Endodermal cell (in vitro differentiated cells): ENCODE results near the gene BBX. TPM values are rescaled to one million over a fixed set of nuclear protein-coding genes. Genes with fewer than 3 reads are reported as not detected.

ENCODE experiments used
- DNase-seq: peaks from one replicate; pipeline ENCODE4 v3.0.0-alpha.2; 2017
- H3K27ac ChIP-seq: 2 replicates; pipeline ENCODE4 v1.5.1; 2013; ENCODE audit warnings: mild to moderate bottlenecking, low read depth, low read length, moderate library complexity
- H3K27me3 ChIP-seq: 2 replicates; pipeline ENCODE4 v1.6.1; 2013; ENCODE audit warnings: mild to moderate bottlenecking, low read length, moderate library complexity; ENCODE audit not compliant: insufficient read depth, control insufficient read depth, poor library complexity, severe bottlenecking
- H3K36me3 ChIP-seq: 2 replicates; pipeline ENCODE4 v1.7.0; 2013; ENCODE audit warnings: mild to moderate bottlenecking, low read length, moderate library complexity; ENCODE audit not compliant: control insufficient read depth, insufficient read depth
- H3K4me1 ChIP-seq: one replicate; pipeline ENCODE4 v1.7.0; 2013; ENCODE audit warnings: low read length; ENCODE audit not compliant: control insufficient read depth, insufficient read depth
- H3K4me3 ChIP-seq: 2 replicates; pipeline ENCODE4 v1.5.1; 2013; ENCODE audit warnings: mild to moderate bottlenecking, low read length, moderate library complexity
- H3K9ac ChIP-seq: 2 replicates; pipeline ENCODE4 v1.6.1; 2013; ENCODE audit warnings: mild to moderate bottlenecking, low read length, moderate library complexity; ENCODE audit not compliant: poor library complexity, severe bottlenecking; ENCODE audit errors: extremely low read depth
- H3K9me3 ChIP-seq: 2 replicates; pipeline ENCODE4 v1.6.1; 2013; ENCODE audit warnings: mild to moderate bottlenecking, low read length, moderate library complexity; ENCODE audit not compliant: control insufficient read depth
- H3K27ac Mint-ChIP-seq: 2 replicates; pipeline ENCODE4 v1.8.0; 2020; ENCODE audit warnings: mixed read lengths
- H3K27me3 Mint-ChIP-seq: 2 replicates; pipeline ENCODE4 v1.8.0; 2021; ENCODE audit warnings: mild to moderate bottlenecking, mixed read lengths; ENCODE audit not compliant: insufficient read depth
- H3K36me3 Mint-ChIP-seq: 2 replicates; pipeline ENCODE4 v1.8.0; 2020; ENCODE audit warnings: low read depth, mixed read lengths
- H3K4me1 Mint-ChIP-seq: 2 replicates; pipeline ENCODE4 v1.8.0; 2020; ENCODE audit warnings: mixed read lengths
- H3K4me3 Mint-ChIP-seq: 2 replicates; pipeline ENCODE4 v1.8.0; 2020; ENCODE audit warnings: mild to moderate bottlenecking, moderate library complexity, mixed read lengths
- H3K9me3 Mint-ChIP-seq: 2 replicates; pipeline ENCODE4 v1.8.0; 2020; ENCODE audit warnings: mild to moderate bottlenecking, mixed read lengths
- CTCF ChIP-seq: fragments of 200-600 bp; sonication (generic); conservative IDR thresholded peaks from 2 replicates; pipeline ENCODE4 v1.5.0; 2021; ENCODE audit warnings: antibody characterized with exemption, mild to moderate bottlenecking
- WGBS, 2 experiments: methylation state at CpG; one replicate each; pipeline versions ENCODE4 v1.1.5 to v1.1.7; 2013; ENCODE audit warnings: missing lambda C conversion rate in 2 of 2, mixed read lengths in 1 of 2; ENCODE audit not compliant: insufficient coverage in 1 of 2, insufficient read length in 1 of 2; 5-methylcytosine and 5-hydroxymethylcytosine counted together
- total RNA-seq, 2 donors: library from RNA; stranded (reverse); fragmentation: NEBNext Ultra II Directional in 1 of 2; extraction: Animal tissue kit (Norgen Biotek cat#: 25700) in 1 of 2; gene quantifications; 2 replicates in 1 of 2; 3 replicates in 1 of 2; pipeline ENCODE4 v1.2.1, GENCODE V29; 2021

The BBX gene
- total RNA-seq, 2 donors from 2014 or later: 34.2 to 41.2 TPM

GRCh38 chr3:107705046-107705445 lies 182.3 kb downstream of the BBX start:
- H3K27me3 ChIP-seq: no peaks in the 10 kb centered on the region
- DNase-seq: no peak
- H3K4me3 ChIP-seq: no peak overlapping the region
- H3K27ac ChIP-seq: no peak overlapping the region
- no peaks in the 10 kb centered on the region for H3K4me1 ChIP-seq
- Mint-ChIP-seq H3K4me3 (no peak overlapping the region), H3K36me3 (no peaks in the 10 kb centered on the region), H3K27ac (no peak overlapping the region), H3K27me3 (no peaks in the 10 kb centered on the region), H3K9me3 (no peaks in the 10 kb centered on the region), H3K4me1 (peaks cover 10% of the 10 kb centered on the region)
- H3K36me3 ChIP-seq: no peaks in the 10 kb centered on the region
- H3K9ac ChIP-seq: no peak overlapping the region
- 66% methylated on average over 5 of the region's 5 CpGs; no CpG with 5 or more reads in 1 of the 2 experiments for WGBS, 2 experiments
- no peaks in the 10 kb centered on the region for H3K9me3 ChIP-seq
- no peak for TF ChIP-seq CTCF

- H3K9me3 Mint-ChIP-seq: no peaks in the 10 kb centered on the region
- no peak for TF ChIP-seq CTCF
- Histone ChIP-seq H3K27me3 (no peaks in the 10 kb centered on the region), H3K36me3 (peaks cover 17% of the 10 kb centered on the region), H3K4me3 (no peak overlapping the region), H3K27ac (no peak overlapping the region), H3K9me3 (no peaks in the 10 kb centered on the region), H3K4me1 (no peaks in the 10 kb centered on the region), H3K9ac (no peak overlapping the region)
- H3K4me1 Mint-ChIP-seq: no peaks in the 10 kb centered on the region
- no peaks in the 10 kb centered on the region for H3K27me3 Mint-ChIP-seq
- H3K36me3 Mint-ChIP-seq: peaks cover 15% of the 10 kb centered on the region
- no peak overlapping the region for H3K27ac Mint-ChIP-seq
- DNase-seq: peak; percentile 66
- WGBS, 2 experiments: 78 to 84% methylated on average over 4 to 5 of the region's 5 CpGs
- H3K4me3 Mint-ChIP-seq: no peak overlapping the region
Observed at GRCh38 chr3:107710851-107711250, 188.1 kb downstream of the BBX start.

- no peaks in the 10 kb centered on the region for H3K9me3 Mint-ChIP-seq
- H3K4me1 Mint-ChIP-seq: no peaks in the 10 kb centered on the region
- H3K36me3 Mint-ChIP-seq: peaks cover 8% of the 10 kb centered on the region
- no peak overlapping the region for H3K27ac Mint-ChIP-seq
- H3K4me1 ChIP-seq: no peaks in the 10 kb centered on the region
- no peak overlapping the region for H3K9ac ChIP-seq
- 82 to 86% methylated on average over 2 to 3 of the region's 3 CpGs for WGBS, 2 experiments
- TF ChIP-seq CTCF: no peak
- no peak overlapping the region for H3K4me3 Mint-ChIP-seq
- H3K27me3 Mint-ChIP-seq: no peaks in the 10 kb centered on the region
- no peaks in the 10 kb centered on the region for H3K27me3 ChIP-seq
- no peaks in the 10 kb centered on the region for H3K9me3 ChIP-seq
- peaks cover 19% of the 10 kb centered on the region for H3K36me3 ChIP-seq
- no peak for DNase-seq
- no peak overlapping the region for H3K4me3 ChIP-seq
- H3K27ac ChIP-seq: no peak overlapping the region
Observed at GRCh38 chr3:107716734-107717133, 194.0 kb downstream of the BBX start.
